ENCODE results near the gene ZNF511. TPM values are rescaled to one million over a fixed set of nuclear protein-coding genes. Genes with fewer than 3 reads are reported as not detected.

The ZNF511 gene
- total RNA-seq, 1 experiment from 2014 or later, result 89.4 TPM

- no peak overlapping the region for H4K91ac ChIP-seq (ENCODE audit: insufficient read length, low read depth, low read length)
- no peak overlapping the region for H2BK12ac ChIP-seq (ENCODE audit: insufficient read length, low read depth, low read length)
- no peak overlapping the region for H4K8ac ChIP-seq (replicated peaks; ENCODE audit: insufficient read length, low read depth, low read length)
- H3K79me2 ChIP-seq (ENCODE audit: insufficient read depth, low read length), result no peaks in the 10 kb centered on the region
- no peak overlapping the region for H3K14ac ChIP-seq (ENCODE audit: insufficient read depth, low read length)
- no peak for DNase-seq
- H3K4me1 ChIP-seq (ENCODE audit: insufficient read depth, low read length), result no peaks in the 10 kb centered on the region
- H3K4me2 ChIP-seq (ENCODE audit: insufficient read depth, insufficient read length, low read length), result no peak overlapping the region
- H3K4me1 Mint-ChIP-seq, result peaks cover 3 to 7% of the 10 kb centered on the region in 2 experiments; a peak in 3 of 4 replicates
- H3K23me2 ChIP-seq (ENCODE audit: insufficient read length, low read depth, low read length, poor library complexity, severe bottlenecking), result peaks cover 7% of the 10 kb centered on the region
- TF ChIP-seq CTCF (conservative IDR thresholded peaks at IDR 0.05), result peak; percentile 29; the same call in 2 of the 3 replicates
- H3K9me3 Mint-ChIP-seq, result no peaks in the 10 kb centered on the region
- WGBS (ENCODE audit: extremely low coverage, insufficient read length, low lambda C conversion rate), result no CpG with 5 or more reads among the region's 12 CpGs
- H3K9ac ChIP-seq (ENCODE audit: extremely low read depth, insufficient read length, low read length), result no peak overlapping the region
- peaks cover 0 to 11% (median 0%) of the 10 kb centered on the region in 3 experiments; a peak in 2 of 7 replicates for H3K36me3 Mint-ChIP-seq (ENCODE audit: insufficient read depth in 1 of 3, low read depth in 3 of 3)
- H2AK5ac ChIP-seq (ENCODE audit: insufficient read length, low read length), result no peak overlapping the region
- no peak overlapping the region for H2BK120ac ChIP-seq (ENCODE audit: low read depth, low read length, poor library complexity, severe bottlenecking)
- no peak overlapping the region for H4K5ac ChIP-seq (ENCODE audit: insufficient read length, low read depth, low read length)
- no peak overlapping the region for H3K27ac Mint-ChIP-seq
- no peak overlapping the region for H3K23ac ChIP-seq (ENCODE audit: insufficient read length, low read depth, low read length)
- H3K27me3 Mint-ChIP-seq (ENCODE audit: low read depth), result peaks cover 11% of the 10 kb centered on the region
- no peak overlapping the region for H2BK15ac ChIP-seq (ENCODE audit: low read depth, low read length)
- no peaks in the 10 kb centered on the region; the same call in 1 of the 2 replicates for H3K27me3 ChIP-seq (ENCODE audit: insufficient read depth, low read length)
- H3K4ac ChIP-seq (ENCODE audit: low read depth, low read length), result no peak overlapping the region
- peak overlapping the region; percentile 48 to 67; a peak in 3 of 5 replicates for H3K4me3 Mint-ChIP-seq
- no peaks in the 10 kb centered on the region for H3K9me3 ChIP-seq (ENCODE audit: control insufficient read depth, low read depth, low read length)
- H2BK5ac ChIP-seq (ENCODE audit: insufficient read length, low read length), result no peak overlapping the region
- no peak overlapping the region for H3K18ac ChIP-seq (ENCODE audit: insufficient read length, low read depth, low read length)
- H3T11ph ChIP-seq (ENCODE audit: low read length), result no peak overlapping the region
- no peak overlapping the region for H2AFZ ChIP-seq (ENCODE audit: low read length)
- no peak overlapping the region for H3K27ac ChIP-seq (ENCODE audit: insufficient read length, low read depth, low read length)
- no peaks in the 10 kb centered on the region for H3K79me1 ChIP-seq (ENCODE audit: insufficient read depth, low read depth, low read length, poor library complexity, severe bottlenecking)
- no peak overlapping the region for H2BK20ac ChIP-seq (ENCODE audit: low read depth, low read length, poor library complexity, severe bottlenecking)
- H3K56ac ChIP-seq (ENCODE audit: insufficient read length, low read depth, low read length), result no peak overlapping the region
- no peaks in the 10 kb centered on the region for H4K20me1 ChIP-seq (ENCODE audit: control insufficient read depth, insufficient read depth, insufficient read length)
Measured at GRCh38 chr10:133275684-133276092, 33.0 kb upstream of the ZNF511 start.
